IPS-20b (cell line): ENCODE data around the gene MACIR.
A peak's percentile ranks its signal among the peaks of the same experiment; 100 is the strongest.

Experiments
- H3K27ac ChIP-seq: one replicate; pipeline ENCODE4 v1.5.1; 2013; ENCODE audit warnings: low read length
- H3K27me3 ChIP-seq: 2 replicates; pipeline ENCODE4 v1.6.1; 2013; ENCODE audit warnings: mild to moderate bottlenecking, low read length, inconsistent platforms; ENCODE audit not compliant: insufficient read depth
- H3K36me3 ChIP-seq: 2 replicates; pipeline ENCODE4 v1.6.1; 2013; ENCODE audit warnings: low read depth, mild to moderate bottlenecking, inconsistent platforms, low read length, moderate library complexity; ENCODE audit not compliant: insufficient read depth
- H3K4me1 ChIP-seq: 2 replicates; pipeline ENCODE4 v1.6.1; 2013; ENCODE audit warnings: mild to moderate bottlenecking, control low read depth, inconsistent platforms, low read length, moderate library complexity; ENCODE audit not compliant: insufficient read depth
- H3K4me3 ChIP-seq: 2 replicates; pipeline ENCODE4 v1.5.1; 2013; ENCODE audit warnings: mild to moderate bottlenecking, low read length, inconsistent platforms
- H3K9ac ChIP-seq: 2 replicates; pipeline ENCODE4 v1.6.1; 2013; ENCODE audit warnings: low read depth, mild to moderate bottlenecking, inconsistent platforms, low read length, moderate library complexity
- H3K9me3 ChIP-seq: 2 replicates; pipeline ENCODE4 v1.6.1; 2013; ENCODE audit warnings: mild to moderate bottlenecking, low read depth, low read length, inconsistent platforms; ENCODE audit not compliant: insufficient read depth

Gene MACIR

GRCh38 chr5:103249068-103249467 lies 9.5 kb upstream of the MACIR start:
- Histone ChIP-seq H3K27me3 (no peaks in the 10 kb centered on the region), H3K36me3 (no peaks in the 10 kb centered on the region), H3K9ac (no peak overlapping the region), H3K9me3 (no peaks in the 10 kb centered on the region), H3K4me1 (no peaks in the 10 kb centered on the region), H3K4me3 (no peak overlapping the region), H3K27ac (no peak overlapping the region)

GRCh38 chr5:103254921-103255320 lies 3.6 kb upstream of the MACIR start:
- H3K9ac ChIP-seq, result no peak overlapping the region
- no peaks in the 10 kb centered on the region for H3K36me3 ChIP-seq
- no peaks in the 10 kb centered on the region for H3K9me3 ChIP-seq
- H3K4me3 ChIP-seq, result no peak overlapping the region
- H3K27ac ChIP-seq, result no peak overlapping the region
- no peaks in the 10 kb centered on the region; the same call in 1 of the 2 replicates for H3K4me1 ChIP-seq
- no peaks in the 10 kb centered on the region for H3K27me3 ChIP-seq

- Histone ChIP-seq H3K27ac (no peak overlapping the region), H3K27me3 (no peaks in the 10 kb centered on the region), H3K4me1 (peaks cover 4% of the 10 kb centered on the region; the same call in 1 of the 2 replicates)
Observed at GRCh38 chr5:103255691-103256090, 2.9 kb upstream of the MACIR start.

GRCh38 chr5:103256178-103256577 lies 2.4 kb upstream of the MACIR start:
- H3K27me3 ChIP-seq, result no peaks in the 10 kb centered on the region
- no peak overlapping the region for H3K27ac ChIP-seq
- no peak overlapping the region for H3K4me3 ChIP-seq
- peaks cover 8% of the 10 kb centered on the region; the same call in 1 of the 2 replicates for H3K4me1 ChIP-seq
- H3K36me3 ChIP-seq, result no peaks in the 10 kb centered on the region
- H3K9me3 ChIP-seq, result no peaks in the 10 kb centered on the region
- no peak overlapping the region for H3K9ac ChIP-seq

More at GRCh38 chr5:103255691-103256090, 2.9 kb upstream of the MACIR start:
- Histone ChIP-seq H3K9me3 (no peaks in the 10 kb centered on the region), H3K9ac (no peak overlapping the region), H3K36me3 (no peaks in the 10 kb centered on the region), H3K4me3 (no peak overlapping the region)

- H3K9ac ChIP-seq, result peak overlapping the region; percentile 77; the same call in 1 of the 2 replicates
- peaks cover 18% of the 10 kb centered on the region; the same call in 1 of the 2 replicates for H3K4me1 ChIP-seq
- no peaks in the 10 kb centered on the region for H3K27me3 ChIP-seq
- peak overlapping the region; percentile 96 for H3K4me3 ChIP-seq
- H3K36me3 ChIP-seq, result no peaks in the 10 kb centered on the region
- H3K27ac ChIP-seq, result peak overlapping the region; percentile 69
- H3K9me3 ChIP-seq, result no peaks in the 10 kb centered on the region
Observed at GRCh38 chr5:103258957-103259704, 568 bp downstream of the MACIR start.

- H3K4me3 ChIP-seq, result peak overlapping the region; percentile 96
- H3K9me3 ChIP-seq, result no peaks in the 10 kb centered on the region
- H3K27ac ChIP-seq, result no peak overlapping the region
- peaks cover 18% of the 10 kb centered on the region; the same call in 1 of the 2 replicates for H3K4me1 ChIP-seq
- peak overlapping the region; percentile 77; the same call in 1 of the 2 replicates for H3K9ac ChIP-seq
- no peaks in the 10 kb centered on the region for H3K27me3 ChIP-seq
- no peaks in the 10 kb centered on the region for H3K36me3 ChIP-seq
Observed at GRCh38 chr5:103259705-103260355, 1.3 kb downstream of the MACIR start.

GRCh38 chr5:103260951-103261350 lies 2.4 kb downstream of the MACIR start:
- Histone ChIP-seq H3K27ac (no peak overlapping the region), H3K36me3 (no peaks in the 10 kb centered on the region), H3K4me1 (peaks cover 18% of the 10 kb centered on the region; the same call in 1 of the 2 replicates), H3K9me3 (no peaks in the 10 kb centered on the region), H3K27me3 (no peaks in the 10 kb centered on the region), H3K4me3 (peak overlapping the region; percentile 96; the same call in 1 of the 2 replicates), H3K9ac (no peak overlapping the region)

- H3K9me3 ChIP-seq, result no peaks in the 10 kb centered on the region
- no peaks in the 10 kb centered on the region for H3K27me3 ChIP-seq
- H3K4me3 ChIP-seq, result peak overlapping the region; percentile 14; the same call in 1 of the 2 replicates
- H3K9ac ChIP-seq, result 0 out of 2 replicates have a peak overlapping the region, but pooled peaks have one; percentile 29
- peaks cover 12% of the 10 kb centered on the region; the same call in 1 of the 2 replicates for H3K36me3 ChIP-seq
- no peak overlapping the region for H3K27ac ChIP-seq
- peaks cover 18% of the 10 kb centered on the region; the same call in 1 of the 2 replicates for H3K4me1 ChIP-seq
Observed at GRCh38 chr5:103262422-103262871, 3.9 kb downstream of the MACIR start.

- H3K27me3 ChIP-seq, result no peaks in the 10 kb centered on the region
- H3K36me3 ChIP-seq, result peaks cover 18% of the 10 kb centered on the region; the same call in 1 of the 2 replicates
- H3K9ac ChIP-seq, result no peak overlapping the region
- no peak overlapping the region for H3K4me3 ChIP-seq
- H3K27ac ChIP-seq, result no peak overlapping the region
- H3K4me1 ChIP-seq, result peaks cover 18% of the 10 kb centered on the region; the same call in 1 of the 2 replicates
- H3K9me3 ChIP-seq, result no peaks in the 10 kb centered on the region
Observed at GRCh38 chr5:103263054-103263453, 4.5 kb downstream of the MACIR start.

- H3K4me3 ChIP-seq, result no peak overlapping the region
- no peak overlapping the region for H3K9ac ChIP-seq
- H3K4me1 ChIP-seq, result peaks cover 18% of the 10 kb centered on the region; the same call in 1 of the 2 replicates
- peaks cover 18% of the 10 kb centered on the region; the same call in 1 of the 2 replicates for H3K36me3 ChIP-seq
- H3K27me3 ChIP-seq, result no peaks in the 10 kb centered on the region
- H3K9me3 ChIP-seq, result no peaks in the 10 kb centered on the region
- H3K27ac ChIP-seq, result no peak overlapping the region
Observed at GRCh38 chr5:103264508-103264907, 5.9 kb downstream of the MACIR start.

GRCh38 chr5:103270581-103270980 lies 12.0 kb downstream of the MACIR start:
- Histone ChIP-seq H3K36me3 (peaks cover 22% of the 10 kb centered on the region; the same call in 1 of the 2 replicates), H3K9me3 (no peaks in the 10 kb centered on the region), H3K9ac (no peak overlapping the region), H3K27me3 (no peaks in the 10 kb centered on the region), H3K4me3 (no peak overlapping the region), H3K27ac (no peak overlapping the region), H3K4me1 (peaks cover 7% of the 10 kb centered on the region)
